K562 (cell line): ENCODE data around the gene ADAMTS20.

Experiments used
- CHD4 ChIP-seq: fragments of 200-600 bp; sonication (generic); IDR thresholded peaks from 3 replicates; pipeline ENCODE4 v1.6.1; 2012; ENCODE audit warnings: low read depth, mild to moderate bottlenecking, mixed read lengths, low read length, inconsistent platforms; ENCODE audit not compliant: insufficient read depth, insufficient replicate concordance, poor library complexity, severe bottlenecking
- SETDB1 ChIP-seq: IDR thresholded peaks from one replicate; pipeline ENCODE4 v1.6.1; 2012; ENCODE audit warnings: low read length, control low read depth, inconsistent platforms
- TAF1 ChIP-seq: IDR thresholded peaks from 2 replicates; pipeline ENCODE4 v1.6.1; 2011; ENCODE audit warnings: mild to moderate bottlenecking, low read length, moderate library complexity; ENCODE audit not compliant: insufficient read depth, control insufficient read depth, severe bottlenecking; ENCODE audit errors: extremely low read depth
- TF ChIP-seq, protein P1 (sequence below): fragments of 200-800 bp; sonication (Bioruptor generic); IDR thresholded peaks from 2 replicates; pipeline ENCODE4 v1.6.1; 2016; ENCODE audit warnings: missing genetic modification characterization, missing compliant biosample characterization
- TF ChIP-seq, protein P2 (sequence below), 2 experiments: fragments of 450-650 bp; IDR thresholded peaks; 2 replicates each; pipeline ENCODE4 v1.6.1; 2016

DNA sequence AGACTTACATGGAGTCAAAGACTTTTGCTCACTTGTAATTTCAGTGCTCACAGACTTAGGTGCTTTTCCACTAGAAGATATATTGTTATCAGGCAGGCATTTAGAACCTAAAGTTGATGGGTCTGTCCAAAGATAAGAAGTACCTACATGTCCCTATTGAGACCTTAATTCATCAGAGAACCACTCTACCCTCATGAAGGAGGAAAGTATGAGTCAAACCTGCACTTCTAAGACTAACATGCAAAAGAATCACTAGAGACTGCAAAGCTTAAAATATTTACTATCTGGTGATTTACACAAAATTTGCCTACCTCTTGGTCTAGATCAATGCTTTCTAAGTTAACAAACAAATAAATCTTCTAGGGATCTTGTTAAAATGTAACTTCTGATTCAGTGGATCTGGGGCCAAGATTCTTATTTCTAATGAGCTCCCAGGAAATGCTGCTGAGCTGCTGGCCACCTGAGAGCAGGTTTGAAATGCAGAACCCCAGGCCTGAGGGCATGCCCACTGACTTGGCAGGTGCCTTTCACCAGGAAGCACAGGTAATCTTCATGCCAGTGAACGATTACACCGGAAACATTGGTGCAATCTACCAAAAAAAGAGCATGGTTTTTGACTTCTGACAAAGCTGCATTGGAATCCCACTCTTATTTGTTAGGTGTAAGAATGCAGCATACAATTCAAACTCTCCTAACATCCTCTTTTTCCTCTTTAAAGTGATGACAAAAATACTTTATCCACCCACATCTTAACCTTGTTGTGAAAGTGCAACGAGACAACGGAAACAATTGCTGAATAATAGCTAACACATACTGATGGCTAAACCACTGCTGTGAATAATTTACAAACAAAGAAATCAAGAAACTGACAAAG is 214.2 kb downstream of the ADAMTS20 start:
- TF ChIP-seq, protein P1, sequence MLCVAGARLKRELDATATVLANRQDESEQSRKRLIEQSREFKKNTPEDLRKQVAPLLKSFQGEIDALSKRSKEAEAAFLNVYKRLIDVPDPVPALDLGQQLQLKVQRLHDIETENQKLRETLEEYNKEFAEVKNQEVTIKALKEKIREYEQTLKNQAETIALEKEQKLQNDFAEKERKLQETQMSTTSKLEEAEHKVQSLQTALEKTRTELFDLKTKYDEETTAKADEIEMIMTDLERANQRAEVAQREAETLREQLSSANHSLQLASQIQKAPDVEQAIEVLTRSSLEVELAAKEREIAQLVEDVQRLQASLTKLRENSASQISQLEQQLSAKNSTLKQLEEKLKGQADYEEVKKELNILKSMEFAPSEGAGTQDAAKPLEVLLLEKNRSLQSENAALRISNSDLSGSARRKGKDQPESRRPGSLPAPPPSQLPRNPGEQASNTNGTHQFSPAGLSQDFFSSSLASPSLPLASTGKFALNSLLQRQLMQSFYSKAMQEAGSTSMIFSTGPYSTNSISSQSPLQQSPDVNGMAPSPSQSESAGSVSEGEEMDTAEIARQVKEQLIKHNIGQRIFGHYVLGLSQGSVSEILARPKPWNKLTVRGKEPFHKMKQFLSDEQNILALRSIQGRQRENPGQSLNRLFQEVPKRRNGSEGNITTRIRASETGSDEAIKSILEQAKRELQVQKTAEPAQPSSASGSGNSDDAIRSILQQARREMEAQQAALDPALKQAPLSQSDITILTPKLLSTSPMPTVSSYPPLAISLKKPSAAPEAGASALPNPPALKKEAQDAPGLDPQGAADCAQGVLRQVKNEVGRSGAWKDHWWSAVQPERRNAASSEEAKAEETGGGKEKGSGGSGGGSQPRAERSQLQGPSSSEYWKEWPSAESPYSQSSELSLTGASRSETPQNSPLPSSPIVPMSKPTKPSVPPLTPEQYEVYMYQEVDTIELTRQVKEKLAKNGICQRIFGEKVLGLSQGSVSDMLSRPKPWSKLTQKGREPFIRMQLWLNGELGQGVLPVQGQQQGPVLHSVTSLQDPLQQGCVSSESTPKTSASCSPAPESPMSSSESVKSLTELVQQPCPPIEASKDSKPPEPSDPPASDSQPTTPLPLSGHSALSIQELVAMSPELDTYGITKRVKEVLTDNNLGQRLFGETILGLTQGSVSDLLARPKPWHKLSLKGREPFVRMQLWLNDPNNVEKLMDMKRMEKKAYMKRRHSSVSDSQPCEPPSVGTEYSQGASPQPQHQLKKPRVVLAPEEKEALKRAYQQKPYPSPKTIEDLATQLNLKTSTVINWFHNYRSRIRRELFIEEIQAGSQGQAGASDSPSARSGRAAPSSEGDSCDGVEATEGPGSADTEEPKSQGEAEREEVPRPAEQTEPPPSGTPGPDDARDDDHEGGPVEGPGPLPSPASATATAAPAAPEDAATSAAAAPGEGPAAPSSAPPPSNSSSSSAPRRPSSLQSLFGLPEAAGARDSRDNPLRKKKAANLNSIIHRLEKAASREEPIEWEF (CRISPR knock-in tag) = no peak
- TF ChIP-seq CHD4 (no peak), SETDB1 (no peak), TAF1 (no peak)
- TF ChIP-seq, protein P2, sequence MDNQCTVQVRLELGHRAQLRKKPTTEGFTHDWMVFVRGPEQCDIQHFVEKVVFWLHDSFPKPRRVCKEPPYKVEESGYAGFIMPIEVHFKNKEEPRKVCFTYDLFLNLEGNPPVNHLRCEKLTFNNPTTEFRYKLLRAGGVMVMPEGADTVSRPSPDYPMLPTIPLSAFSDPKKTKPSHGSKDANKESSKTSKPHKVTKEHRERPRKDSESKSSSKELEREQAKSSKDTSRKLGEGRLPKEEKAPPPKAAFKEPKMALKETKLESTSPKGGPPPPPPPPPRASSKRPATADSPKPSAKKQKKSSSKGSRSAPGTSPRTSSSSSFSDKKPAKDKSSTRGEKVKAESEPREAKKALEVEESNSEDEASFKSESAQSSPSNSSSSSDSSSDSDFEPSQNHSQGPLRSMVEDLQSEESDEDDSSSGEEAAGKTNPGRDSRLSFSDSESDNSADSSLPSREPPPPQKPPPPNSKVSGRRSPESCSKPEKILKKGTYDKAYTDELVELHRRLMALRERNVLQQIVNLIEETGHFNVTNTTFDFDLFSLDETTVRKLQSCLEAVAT (IDR thresholded peaks at IDR 0.05) = no peak
